Ascending aorta (tissue), 2 donors: ENCODE measurements around the gene FGL2. TPM values are rescaled to one million over a fixed set of nuclear protein-coding genes. Genes with fewer than 3 reads are reported as not detected.
"Not testable (repeated sequence)": the region's sequence is repeated elsewhere in the genome, so short reads cannot be mapped to it uniquely, and the experiment has no call there.

ENCODE experiments used
- DNase-seq, 2 donors: peaks; one replicate each; pipeline ENCODE4 v3.0.0-alpha.2; 2019; ENCODE audit warnings: low spot score in 2 of 2
- H3K27ac ChIP-seq, 2 donors: fragments of 200-600 bp; sonication (generic); one replicate each; pipeline ENCODE4 v1.5.1; 2016 to 2017; ENCODE audit warnings: mild to moderate bottlenecking in 1 of 2
- H3K27me3 ChIP-seq: fragments of 200-600 bp; sonication (generic); one replicate; pipeline ENCODE4 v1.5.1; 2017
- H3K36me3 ChIP-seq, 2 donors: fragments of 200-600 bp; sonication (generic); one replicate each; pipeline ENCODE4 v1.5.1; 2016
- H3K4me1 ChIP-seq, 2 donors: fragments of 200-600 bp; sonication (generic); one replicate each; pipeline ENCODE4 v1.5.1; 2016 to 2017; ENCODE audit warnings: mild to moderate bottlenecking in 1 of 2
- H3K4me3 ChIP-seq, 2 donors: fragments of 200-600 bp; sonication (generic); one replicate each; pipeline ENCODE4 v1.5.1; 2016 to 2017; ENCODE audit warnings: mild to moderate bottlenecking in 1 of 2
- H3K9me3 ChIP-seq, 2 donors: fragments of 200-600 bp; sonication (generic); one replicate each; pipeline ENCODE4 v1.5.1; 2016
- intact Hi-C: fragments of 100-400 bp; cut with DNase I; formaldehyde crosslinking; loops from one replicate; pipeline ENCODE4 v1.15.1; 2023
- total RNA-seq: library from RNA; depleted of rRNA; stranded (reverse); fragments of >200 nt; gene quantifications from one replicate; pipeline ENCODE4 v1.1.0, GENCODE V29; 2016
- TF ChIP-seq, protein P1 (sequence below), 3 experiments: fragments of 200-600 bp in 2 of 3; fragments of 450-650 bp in 1 of 3; sonication (generic) in 2 of 3; IDR thresholded peaks; one replicate each; pipeline ENCODE4 v1.5.1; 2016 to 2019; ENCODE audit warnings: antibody characterized with exemption in 3 of 3, mild to moderate bottlenecking in 1 of 3, moderate library complexity in 1 of 3

The FGL2 gene
- total RNA-seq, 1 donor from 2014 or later: 77.9 TPM

GRCh38 chr7:77157446-77157845 is 42.2 kb downstream of the FGL2 start:
- no peaks in the 10 kb centered on the region for H3K27me3 ChIP-seq
- intact Hi-C loops: no loop called here
- no peaks in the 10 kb centered on the region for H3K9me3 ChIP-seq
- H3K36me3 ChIP-seq: no peaks in the 10 kb centered on the region
- no peak for DNase-seq
- H3K27ac ChIP-seq: no peak overlapping the region
- H3K4me3 ChIP-seq: no peak overlapping the region
- H3K4me1 ChIP-seq: peaks cover 0 to 7% of the 10 kb centered on the region in 2 donors
- TF ChIP-seq, protein P1, sequence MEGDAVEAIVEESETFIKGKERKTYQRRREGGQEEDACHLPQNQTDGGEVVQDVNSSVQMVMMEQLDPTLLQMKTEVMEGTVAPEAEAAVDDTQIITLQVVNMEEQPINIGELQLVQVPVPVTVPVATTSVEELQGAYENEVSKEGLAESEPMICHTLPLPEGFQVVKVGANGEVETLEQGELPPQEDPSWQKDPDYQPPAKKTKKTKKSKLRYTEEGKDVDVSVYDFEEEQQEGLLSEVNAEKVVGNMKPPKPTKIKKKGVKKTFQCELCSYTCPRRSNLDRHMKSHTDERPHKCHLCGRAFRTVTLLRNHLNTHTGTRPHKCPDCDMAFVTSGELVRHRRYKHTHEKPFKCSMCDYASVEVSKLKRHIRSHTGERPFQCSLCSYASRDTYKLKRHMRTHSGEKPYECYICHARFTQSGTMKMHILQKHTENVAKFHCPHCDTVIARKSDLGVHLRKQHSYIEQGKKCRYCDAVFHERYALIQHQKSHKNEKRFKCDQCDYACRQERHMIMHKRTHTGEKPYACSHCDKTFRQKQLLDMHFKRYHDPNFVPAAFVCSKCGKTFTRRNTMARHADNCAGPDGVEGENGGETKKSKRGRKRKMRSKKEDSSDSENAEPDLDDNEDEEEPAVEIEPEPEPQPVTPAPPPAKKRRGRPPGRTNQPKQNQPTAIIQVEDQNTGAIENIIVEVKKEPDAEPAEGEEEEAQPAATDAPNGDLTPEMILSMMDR (IDR thresholded peaks at IDR 0.05): no peak

DNA sequence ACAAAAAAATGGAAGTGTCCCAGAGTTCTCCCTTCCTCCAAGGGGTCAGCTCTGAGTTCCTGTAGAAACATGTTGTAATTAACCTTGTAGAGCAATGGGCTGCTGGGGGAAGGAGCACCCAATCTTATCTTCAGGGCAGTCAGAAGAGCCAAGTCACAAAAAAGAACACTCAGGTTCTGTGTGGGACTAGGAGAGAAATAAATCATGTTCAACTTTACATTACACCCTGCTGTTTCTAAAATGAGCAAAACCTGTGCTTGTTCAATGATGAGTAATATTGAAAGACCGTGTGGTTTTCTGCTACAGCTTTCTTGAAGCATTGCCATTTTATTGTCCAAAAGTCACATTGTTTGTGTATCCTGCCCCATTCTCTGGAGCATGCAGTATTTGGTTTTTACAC is 42.6 kb downstream of the FGL2 start:
- H3K27me3 ChIP-seq, H3K4me1 ChIP-seq, H3K9me3 ChIP-seq, intact Hi-C loops, H3K36me3 ChIP-seq, H3K4me3 ChIP-seq, DNase-seq, H3K27ac ChIP-seq: not testable (repeated sequence)

GRCh38 chr7:77155601-77156377 is 43.8 kb downstream of the FGL2 start:
- intact Hi-C loops: not testable (repeated sequence)

GRCh38 chr7:77154917-77155464 is 44.6 kb downstream of the FGL2 start:
- H3K4me1 ChIP-seq, H3K27me3 ChIP-seq, intact Hi-C loops, DNase-seq, H3K27ac ChIP-seq, H3K36me3 ChIP-seq, H3K4me3 ChIP-seq, H3K9me3 ChIP-seq: not testable (repeated sequence)

More at GRCh38 chr7:77155601-77156377, 43.8 kb downstream of the FGL2 start:
- H3K27ac ChIP-seq, H3K9me3 ChIP-seq, H3K4me1 ChIP-seq, DNase-seq, H3K27me3 ChIP-seq, H3K4me3 ChIP-seq, H3K36me3 ChIP-seq: not testable (repeated sequence)

DNA sequence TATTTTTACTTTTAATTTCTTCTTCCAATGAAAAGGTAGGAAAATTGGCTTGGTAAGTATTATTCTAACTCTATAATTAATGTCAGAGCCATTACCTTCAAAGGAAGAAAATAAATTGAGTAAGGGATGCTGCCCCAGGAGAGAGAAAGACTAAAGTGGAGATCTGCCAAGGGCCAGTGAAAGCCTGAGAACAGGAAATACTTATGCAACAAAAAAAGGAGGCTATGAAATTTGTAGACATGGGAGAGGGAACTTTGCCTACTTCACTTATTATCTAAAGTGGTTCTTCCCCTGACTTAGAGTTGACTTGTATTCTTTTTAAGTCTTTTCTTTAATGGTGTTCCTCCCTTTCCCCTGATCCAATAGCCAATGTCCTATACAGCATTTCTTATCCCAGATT is 47.4 kb downstream of the FGL2 start:
- H3K4me1 ChIP-seq, H3K27me3 ChIP-seq, H3K36me3 ChIP-seq, H3K9me3 ChIP-seq, H3K4me3 ChIP-seq, intact Hi-C loops, DNase-seq, H3K27ac ChIP-seq: not testable (repeated sequence)

Other genes with a start within 250 kb of the FGL2 start
- gene SPDYE17, start 167.5 kb downstream of the FGL2 start, total RNA-seq: not detected
- not detected for gene SPDYE18, start 137.3 kb downstream of the FGL2 start, total RNA-seq
- 9.2 TPM for gene CCDC146, start 77.2 kb downstream of the FGL2 start, total RNA-seq
- 10.9 TPM for gene GSAP, start 216.5 kb upstream of the FGL2 start, total RNA-seq